Measurements from ENCODE around the gene DMPK.
A peak's percentile ranks its signal among the peaks of the same experiment; 100 is the strongest.

DMPK gene

DNA sequence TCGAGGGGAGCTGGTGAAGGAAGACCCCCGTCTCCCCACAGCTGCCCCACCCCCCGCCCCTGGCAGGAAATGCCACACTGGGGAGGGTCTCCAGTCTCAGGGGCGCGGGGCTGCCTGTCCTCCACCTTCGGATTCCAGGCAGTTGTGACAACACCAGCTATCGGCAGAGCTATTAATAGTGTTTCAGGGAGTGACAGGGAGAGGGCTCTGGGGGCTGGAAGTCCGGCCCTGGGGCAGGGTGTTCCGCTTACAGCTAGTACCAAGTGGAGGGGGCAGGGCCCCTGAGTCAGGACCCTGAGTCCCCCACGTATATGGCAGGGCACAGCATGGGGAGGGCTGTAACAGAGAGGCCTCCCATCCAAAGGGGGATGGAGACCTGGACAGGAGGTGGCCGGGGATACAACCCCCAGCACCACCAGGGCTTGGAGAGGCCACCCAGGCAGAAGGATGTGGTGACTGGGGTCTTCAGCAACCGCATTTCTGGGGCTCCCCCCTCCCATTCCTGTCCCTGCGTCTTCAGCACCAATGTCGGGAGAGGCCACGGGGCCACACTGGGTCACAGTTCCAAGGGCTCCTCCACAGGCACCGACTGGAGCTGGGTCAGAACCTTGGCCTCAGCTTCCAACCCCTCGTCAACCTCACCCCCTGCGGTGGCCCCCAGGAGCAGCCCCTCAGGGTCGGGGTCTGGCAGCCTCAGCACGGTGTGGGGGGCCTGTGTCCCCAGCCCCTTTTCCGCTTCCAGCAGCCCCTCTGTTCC lies 17.2 kb downstream of the DMPK start:
- Histone ChIP-seq H3K36me3 (ENCODE audit: control insufficient read depth in 2 of 2, insufficient read depth in 2 of 2, low read length in 2 of 2) (no peaks in the 10 kb centered on the region), H3K27ac (ENCODE audit: low read depth in 2 of 2, low read length in 2 of 2) (no peak overlapping the region), H3K9ac (ENCODE audit: low read depth in 1 of 2, low read length in 2 of 2) (no peak overlapping the region), H3K9me3 (ENCODE audit: control insufficient read depth in 2 of 2, low read length in 2 of 2) (no peaks in the 10 kb centered on the region), H3K4me3 (ENCODE audit: low read length in 2 of 2) (no peak overlapping the region), H3K4me1 (ENCODE audit: control insufficient read depth in 2 of 2, insufficient read depth in 2 of 2, low read length in 2 of 2) (peaks cover 11 to 13% of the 10 kb centered on the region in 2 donors), H3K27me3 (ENCODE audit: control insufficient read depth in 2 of 2, insufficient read depth in 2 of 2, low read length in 2 of 2) (no peaks in the 10 kb centered on the region)

GRCh38 chr19:45764475-45764874 lies 17.8 kb downstream of the DMPK start:
- Histone ChIP-seq H3K4me3 (ENCODE audit: low read length in 2 of 2) (no peak overlapping the region), H3K27ac (ENCODE audit: low read depth in 2 of 2, low read length in 2 of 2) (no peak overlapping the region), H3K36me3 (ENCODE audit: control insufficient read depth in 2 of 2, insufficient read depth in 2 of 2, low read length in 2 of 2) (no peaks in the 10 kb centered on the region), H3K4me1 (ENCODE audit: control insufficient read depth in 2 of 2, insufficient read depth in 2 of 2, low read length in 2 of 2) (peaks cover 9 to 11% of the 10 kb centered on the region in 2 donors), H3K9ac (ENCODE audit: low read depth in 1 of 2, low read length in 2 of 2) (no peak overlapping the region), H3K9me3 (ENCODE audit: control insufficient read depth in 2 of 2, low read length in 2 of 2) (no peaks in the 10 kb centered on the region), H3K27me3 (ENCODE audit: control insufficient read depth in 2 of 2, insufficient read depth in 2 of 2, low read length in 2 of 2) (no peaks in the 10 kb centered on the region)

DNA sequence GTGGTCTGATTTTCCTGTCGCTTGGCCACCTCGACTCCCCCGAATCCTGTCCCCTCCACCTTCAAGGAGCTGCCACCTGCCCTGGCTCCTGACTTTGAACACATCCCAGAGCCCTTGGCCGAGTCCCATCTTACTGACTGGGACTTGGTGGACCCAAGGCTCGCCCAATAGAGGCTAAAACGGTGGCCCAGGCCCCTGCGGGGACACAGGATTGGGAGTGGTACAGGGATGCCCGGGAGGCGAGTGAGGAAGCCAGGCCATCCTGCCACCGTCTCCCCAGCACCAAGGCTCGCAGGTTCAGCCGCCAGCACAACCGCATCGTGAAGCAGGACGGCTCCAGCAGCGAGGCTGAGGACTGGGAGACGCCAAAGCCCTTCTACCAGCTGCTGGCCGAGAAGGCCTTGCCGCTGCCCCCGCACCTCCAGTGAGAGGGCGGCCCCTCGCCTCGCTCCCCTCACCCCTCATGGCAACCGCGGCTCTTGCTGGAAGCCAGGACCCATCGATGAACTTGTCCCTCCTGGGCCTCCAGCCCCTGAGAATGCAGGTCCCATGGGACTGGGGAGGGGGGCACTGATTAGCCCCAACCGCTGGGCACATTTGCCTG lies 18.5 kb downstream of the DMPK start:
- Histone ChIP-seq H3K9me3 (ENCODE audit: control insufficient read depth in 2 of 2, low read length in 2 of 2) (no peaks in the 10 kb centered on the region), H3K4me3 (ENCODE audit: low read length in 2 of 2) (no peak overlapping the region), H3K9ac (ENCODE audit: low read depth in 1 of 2, low read length in 2 of 2) (peak overlapping the region in 1 of 2 donors; percentile 1), H3K4me1 (ENCODE audit: control insufficient read depth in 2 of 2, insufficient read depth in 2 of 2, low read length in 2 of 2) (peaks cover 9 to 11% of the 10 kb centered on the region in 2 donors), H3K36me3 (ENCODE audit: control insufficient read depth in 2 of 2, insufficient read depth in 2 of 2, low read length in 2 of 2) (no peaks in the 10 kb centered on the region), H3K27ac (ENCODE audit: low read depth in 2 of 2, low read length in 2 of 2) (no peak overlapping the region), H3K27me3 (ENCODE audit: control insufficient read depth in 2 of 2, insufficient read depth in 2 of 2, low read length in 2 of 2) (no peaks in the 10 kb centered on the region)

GRCh38 chr19:45762870-45763631 lies 19.2 kb downstream of the DMPK start:
- Histone ChIP-seq H3K36me3 (ENCODE audit: control insufficient read depth in 2 of 2, insufficient read depth in 2 of 2, low read length in 2 of 2) (no peaks in the 10 kb centered on the region), H3K9ac (ENCODE audit: low read depth in 1 of 2, low read length in 2 of 2) (no peak overlapping the region), H3K27ac (ENCODE audit: low read depth in 2 of 2, low read length in 2 of 2) (no peak overlapping the region), H3K4me1 (ENCODE audit: control insufficient read depth in 2 of 2, insufficient read depth in 2 of 2, low read length in 2 of 2) (peaks cover 9 to 11% of the 10 kb centered on the region in 2 donors), H3K27me3 (ENCODE audit: control insufficient read depth in 2 of 2, insufficient read depth in 2 of 2, low read length in 2 of 2) (no peaks in the 10 kb centered on the region), H3K9me3 (ENCODE audit: control insufficient read depth in 2 of 2, low read length in 2 of 2) (no peaks in the 10 kb centered on the region), H3K4me3 (ENCODE audit: low read length in 2 of 2) (no peak overlapping the region)

- no peak overlapping the region for H3K27ac ChIP-seq (ENCODE audit: low read depth in 2 of 2, low read length in 2 of 2)
- no peaks in the 10 kb centered on the region for H3K9me3 ChIP-seq (ENCODE audit: control insufficient read depth in 2 of 2, low read length in 2 of 2)
- H3K4me3 ChIP-seq (ENCODE audit: low read length in 2 of 2) = no peak overlapping the region
- H3K9ac ChIP-seq (ENCODE audit: low read depth in 1 of 2, low read length in 2 of 2) = no peak overlapping the region
- H3K4me1 ChIP-seq (ENCODE audit: control insufficient read depth in 2 of 2, insufficient read depth in 2 of 2, low read length in 2 of 2) = peaks cover 4 to 9% of the 10 kb centered on the region in 2 donors
- no peaks in the 10 kb centered on the region for H3K27me3 ChIP-seq (ENCODE audit: control insufficient read depth in 2 of 2, insufficient read depth in 2 of 2, low read length in 2 of 2)
- no peaks in the 10 kb centered on the region for H3K36me3 ChIP-seq (ENCODE audit: control insufficient read depth in 2 of 2, insufficient read depth in 2 of 2, low read length in 2 of 2)
These were observed 20.6 kb downstream of the DMPK start for GRCh38 chr19:45761714-45762113.

- Histone ChIP-seq H3K36me3 (ENCODE audit: control insufficient read depth in 2 of 2, insufficient read depth in 2 of 2, low read length in 2 of 2) (no peaks in the 10 kb centered on the region), H3K9ac (ENCODE audit: low read depth in 1 of 2, low read length in 2 of 2) (no peak overlapping the region)
These were observed 23.4 kb downstream of the DMPK start for GRCh38 chr19:45758921-45759320.

DNA sequence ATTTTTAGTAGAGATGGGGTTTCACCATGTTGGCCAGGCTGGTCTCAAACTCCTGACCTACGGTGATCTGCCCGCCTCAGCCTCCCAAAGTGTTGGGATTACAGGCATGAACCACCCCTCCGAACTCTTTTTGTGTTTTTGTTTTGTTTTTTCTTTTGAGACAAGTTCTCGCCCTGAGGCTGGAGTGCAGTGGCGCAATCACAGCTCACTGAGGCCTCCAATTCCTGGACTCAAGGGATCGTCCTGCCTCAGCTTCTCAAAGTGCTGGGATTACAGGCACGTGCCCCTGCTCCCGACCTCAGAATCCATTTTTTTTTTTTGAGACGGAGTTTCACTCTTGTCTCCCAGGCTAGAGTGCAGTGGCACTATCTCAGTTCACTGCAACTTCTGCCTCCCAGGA lies 24.6 kb downstream of the DMPK start:
- H3K9me3 ChIP-seq (ENCODE audit: control insufficient read depth in 2 of 2, low read length in 2 of 2) = no peaks in the 10 kb centered on the region
- H3K36me3 ChIP-seq (ENCODE audit: control insufficient read depth in 2 of 2, insufficient read depth in 2 of 2, low read length in 2 of 2) = no peaks in the 10 kb centered on the region
- no peak overlapping the region for H3K4me3 ChIP-seq (ENCODE audit: low read length in 2 of 2)
- H3K4me1 ChIP-seq (ENCODE audit: control insufficient read depth in 2 of 2, insufficient read depth in 2 of 2, low read length in 2 of 2) = no peaks in the 10 kb centered on the region
- no peak overlapping the region for H3K27ac ChIP-seq (ENCODE audit: low read depth in 2 of 2, low read length in 2 of 2)
- H3K9ac ChIP-seq (ENCODE audit: low read depth in 1 of 2, low read length in 2 of 2) = no peak overlapping the region
- H3K27me3 ChIP-seq (ENCODE audit: control insufficient read depth in 2 of 2, insufficient read depth in 2 of 2, low read length in 2 of 2) = no peaks in the 10 kb centered on the region

More at GRCh38 chr19:45758921-45759320, 23.4 kb downstream of the DMPK start:
- Histone ChIP-seq H3K9me3 (ENCODE audit: control insufficient read depth in 2 of 2, low read length in 2 of 2) (no peaks in the 10 kb centered on the region), H3K27ac (ENCODE audit: low read depth in 2 of 2, low read length in 2 of 2) (no peak overlapping the region), H3K4me3 (ENCODE audit: low read length in 2 of 2) (no peak overlapping the region), H3K4me1 (ENCODE audit: control insufficient read depth in 2 of 2, insufficient read depth in 2 of 2, low read length in 2 of 2) (no peaks in the 10 kb centered on the region), H3K27me3 (ENCODE audit: control insufficient read depth in 2 of 2, insufficient read depth in 2 of 2, low read length in 2 of 2) (no peaks in the 10 kb centered on the region)

DNA sequence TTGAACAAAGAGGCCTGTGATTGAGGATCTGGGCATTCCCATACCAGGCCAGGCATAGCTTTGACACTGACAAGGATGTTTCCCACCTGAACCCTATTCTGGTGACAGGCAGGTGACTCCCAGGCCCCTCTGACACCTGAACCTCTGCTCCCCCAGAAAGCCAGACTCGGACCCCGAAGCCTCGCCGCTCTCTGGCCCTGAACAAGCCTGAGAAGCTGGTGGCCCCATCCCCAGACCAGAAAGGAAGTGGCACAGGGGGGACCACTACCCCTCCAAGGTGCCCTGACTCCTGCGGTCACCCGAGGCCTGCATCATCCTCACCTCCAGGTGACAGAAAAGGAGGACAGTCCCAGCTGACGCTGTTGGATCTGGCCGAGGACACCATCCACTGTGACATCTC lies 28.0 kb downstream of the DMPK start:
- no peak overlapping the region for H3K9ac ChIP-seq (ENCODE audit: low read depth in 1 of 2, low read length in 2 of 2)
- no peaks in the 10 kb centered on the region for H3K27me3 ChIP-seq (ENCODE audit: control insufficient read depth in 2 of 2, insufficient read depth in 2 of 2, low read length in 2 of 2)
- H3K4me3 ChIP-seq (ENCODE audit: low read length in 2 of 2) = no peak overlapping the region
- H3K36me3 ChIP-seq (ENCODE audit: control insufficient read depth in 2 of 2, insufficient read depth in 2 of 2, low read length in 2 of 2) = no peaks in the 10 kb centered on the region
- no peaks in the 10 kb centered on the region for H3K4me1 ChIP-seq (ENCODE audit: control insufficient read depth in 2 of 2, insufficient read depth in 2 of 2, low read length in 2 of 2)
- no peak overlapping the region for H3K27ac ChIP-seq (ENCODE audit: low read depth in 2 of 2, low read length in 2 of 2)
- H3K9me3 ChIP-seq (ENCODE audit: control insufficient read depth in 2 of 2, low read length in 2 of 2) = no peaks in the 10 kb centered on the region

GRCh38 chr19:45753548-45753947 lies 28.7 kb downstream of the DMPK start:
- Histone ChIP-seq H3K4me3 (ENCODE audit: low read length in 2 of 2) (no peak overlapping the region), H3K36me3 (ENCODE audit: control insufficient read depth in 2 of 2, insufficient read depth in 2 of 2, low read length in 2 of 2) (no peaks in the 10 kb centered on the region), H3K4me1 (ENCODE audit: control insufficient read depth in 2 of 2, insufficient read depth in 2 of 2, low read length in 2 of 2) (no peaks in the 10 kb centered on the region), H3K27me3 (ENCODE audit: control insufficient read depth in 2 of 2, insufficient read depth in 2 of 2, low read length in 2 of 2) (no peaks in the 10 kb centered on the region), H3K9ac (ENCODE audit: low read depth in 1 of 2, low read length in 2 of 2) (no peak overlapping the region), H3K9me3 (ENCODE audit: control insufficient read depth in 2 of 2, low read length in 2 of 2) (no peaks in the 10 kb centered on the region), H3K27ac (ENCODE audit: low read depth in 2 of 2, low read length in 2 of 2) (no peak overlapping the region)

GRCh38 chr19:45752639-45753038 lies 29.7 kb downstream of the DMPK start:
- no peaks in the 10 kb centered on the region for H3K4me1 ChIP-seq (ENCODE audit: control insufficient read depth in 2 of 2, insufficient read depth in 2 of 2, low read length in 2 of 2)
- H3K9me3 ChIP-seq (ENCODE audit: control insufficient read depth in 2 of 2, low read length in 2 of 2) = no peaks in the 10 kb centered on the region
- no peaks in the 10 kb centered on the region for H3K36me3 ChIP-seq (ENCODE audit: control insufficient read depth in 2 of 2, insufficient read depth in 2 of 2, low read length in 2 of 2)
- no peak overlapping the region for H3K27ac ChIP-seq (ENCODE audit: low read depth in 2 of 2, low read length in 2 of 2)
- H3K4me3 ChIP-seq (ENCODE audit: low read length in 2 of 2) = no peak overlapping the region
- H3K27me3 ChIP-seq (ENCODE audit: control insufficient read depth in 2 of 2, insufficient read depth in 2 of 2, low read length in 2 of 2) = no peaks in the 10 kb centered on the region
- H3K9ac ChIP-seq (ENCODE audit: low read depth in 1 of 2, low read length in 2 of 2) = no peak overlapping the region

Measured in mucosa of rectum (tissue), 2 donors.